Measurements from ENCODE around the gene LPGAT1.

LPGAT1 gene

DNA sequence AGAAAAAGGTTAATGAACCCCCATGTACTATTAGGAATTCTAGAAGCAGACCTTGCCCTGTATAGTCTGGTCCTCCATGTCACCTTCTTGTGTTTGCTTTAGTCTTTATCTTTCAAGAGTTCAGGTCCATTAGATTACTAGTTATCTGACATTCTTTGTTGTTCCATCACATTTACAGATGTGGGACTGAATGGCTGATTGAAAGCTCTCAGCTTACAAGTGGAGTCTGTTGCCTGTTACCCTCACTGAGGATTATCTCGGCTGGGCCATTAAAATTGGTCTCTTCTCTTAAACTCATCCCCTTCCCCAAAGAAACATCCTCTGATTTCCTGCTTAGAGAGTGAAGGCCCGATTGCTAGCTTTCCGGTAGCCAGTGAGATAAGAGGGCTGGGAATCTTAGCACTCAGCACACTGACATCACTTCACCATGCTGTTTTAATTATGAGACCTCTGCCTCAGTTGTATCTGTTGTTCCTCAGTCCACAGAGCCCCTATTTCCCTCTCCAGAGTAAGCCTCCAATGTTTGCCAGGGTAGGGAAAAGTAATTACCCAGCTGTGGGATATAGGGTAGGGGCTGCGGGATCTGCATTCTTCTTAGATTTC, 76.8 kb downstream of the LPGAT1 start:
- no peak for DNase-seq

DNA sequence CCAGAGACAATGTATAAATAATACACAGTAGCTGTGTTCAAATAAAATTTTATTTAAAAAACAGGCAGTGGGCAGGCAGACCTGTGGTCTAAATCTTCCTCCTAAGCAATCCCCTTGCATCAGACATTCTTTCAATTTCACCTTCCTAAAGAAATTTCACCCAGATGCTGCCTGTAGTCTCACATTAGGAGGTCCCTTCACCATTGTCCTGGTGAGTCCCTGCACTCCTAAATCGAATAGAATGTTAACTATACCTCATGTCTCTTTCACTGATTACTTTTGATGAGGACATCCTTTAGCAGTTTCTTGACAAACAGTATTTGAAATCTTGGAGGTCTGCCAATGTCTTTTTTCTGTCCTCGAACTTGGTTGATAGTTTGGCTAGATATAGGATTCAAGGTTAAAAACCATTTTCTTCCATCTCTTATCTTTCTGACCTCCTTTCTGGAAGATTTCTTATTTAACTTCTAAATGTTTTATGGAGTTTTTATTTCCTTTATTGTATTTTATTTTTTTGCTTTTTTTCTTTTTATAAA, 77.5 kb downstream of the LPGAT1 start:
- DNase-seq: no peak

DNA sequence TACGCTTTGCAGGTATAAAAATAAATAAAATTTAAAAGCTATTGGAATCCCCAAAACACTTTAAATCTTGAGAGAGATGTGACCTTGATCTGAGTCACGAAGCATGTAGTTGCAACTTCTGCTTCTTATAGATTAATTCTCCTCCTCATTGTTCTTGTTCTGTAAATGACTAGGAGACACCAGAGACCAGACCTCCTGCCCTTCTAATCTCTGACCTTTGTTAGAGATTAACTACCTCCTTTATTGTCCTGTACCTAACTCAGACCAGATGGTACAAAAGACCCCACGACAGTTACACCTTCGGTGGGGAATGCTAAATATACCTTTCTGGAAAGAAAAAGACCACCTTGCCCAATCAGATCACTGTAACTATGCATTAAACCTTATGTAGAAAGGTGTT, 78.2 kb downstream of the LPGAT1 start:
- no peak for DNase-seq

DNA sequence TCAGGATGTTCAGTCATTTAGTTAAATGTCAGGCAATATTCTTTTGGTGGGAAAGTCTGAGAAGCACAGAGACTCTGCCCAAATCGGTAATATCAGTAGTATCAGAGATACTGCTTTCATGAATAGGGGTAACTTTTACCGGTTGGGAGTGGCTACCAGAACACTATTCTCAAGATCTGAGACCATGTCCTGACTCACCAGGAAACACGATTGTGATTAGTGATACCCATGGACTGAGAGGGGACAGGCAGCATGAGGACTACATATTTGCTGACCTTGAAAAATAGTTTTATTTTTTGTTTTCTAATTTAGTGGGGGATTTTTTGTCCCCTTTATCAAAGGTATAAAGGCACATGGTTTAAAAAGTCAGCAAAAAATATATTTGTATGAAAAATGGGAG, 79.1 kb downstream of the LPGAT1 start:
- no peak for DNase-seq

DNA sequence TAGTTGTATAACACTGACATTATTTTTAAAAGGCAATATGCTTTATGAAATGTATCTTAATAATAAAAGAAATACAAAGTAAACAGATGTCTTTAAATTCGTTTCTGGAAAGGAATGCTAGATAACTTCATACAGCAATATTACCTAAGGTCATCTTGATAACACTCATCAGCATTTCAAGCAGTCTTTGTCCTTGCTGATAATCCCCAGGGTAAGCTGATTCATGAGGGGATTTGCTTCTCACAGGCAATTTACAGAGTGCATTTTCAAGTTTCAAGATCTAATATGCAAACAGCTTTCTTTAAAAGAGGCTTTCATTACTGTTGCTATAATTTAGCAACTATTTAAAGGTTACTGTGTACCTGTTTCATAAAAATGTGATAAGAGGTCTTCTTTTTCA, 80.0 kb downstream of the LPGAT1 start:
- DNase-seq: no peak

DNA sequence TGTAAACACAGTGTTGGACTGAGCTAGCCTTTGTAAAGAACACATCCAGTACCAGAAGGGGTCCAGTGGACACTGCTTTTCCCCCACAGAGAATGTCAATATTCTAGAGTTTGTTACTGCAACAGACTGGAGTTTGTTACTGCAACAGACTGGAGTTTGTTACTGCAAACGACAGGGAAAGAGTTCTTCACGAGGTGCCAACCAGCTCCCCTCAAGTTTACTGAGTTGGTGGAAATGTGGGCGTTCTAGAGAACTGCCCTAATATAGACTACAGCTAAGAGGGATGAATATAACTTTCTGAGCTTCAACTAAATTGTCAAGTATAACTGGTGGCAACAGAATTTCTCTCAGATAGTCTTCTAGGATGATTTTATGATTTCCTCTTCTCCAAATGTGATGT, 81.3 kb downstream of the LPGAT1 start:
- DNase-seq: no peak

DNA sequence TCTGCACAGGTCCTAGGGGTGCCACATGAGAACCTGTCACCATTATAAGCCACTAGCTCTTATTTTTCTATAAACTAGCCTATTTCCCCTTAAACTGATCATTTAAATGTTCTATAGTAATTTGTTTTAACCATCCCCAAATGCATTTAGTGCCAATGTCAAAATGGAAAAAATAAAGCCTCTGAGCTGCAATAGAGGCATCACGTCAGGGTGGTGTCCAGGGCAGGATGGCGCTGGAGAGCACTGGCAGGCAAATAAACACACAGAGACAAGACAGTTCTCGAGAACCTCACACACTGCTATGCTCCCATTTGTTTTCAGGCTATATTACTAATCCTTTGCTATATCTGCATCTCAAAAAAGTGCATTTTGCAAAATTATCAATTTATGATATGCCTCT, 81.8 kb downstream of the LPGAT1 start:
- no peak for DNase-seq

DNA sequence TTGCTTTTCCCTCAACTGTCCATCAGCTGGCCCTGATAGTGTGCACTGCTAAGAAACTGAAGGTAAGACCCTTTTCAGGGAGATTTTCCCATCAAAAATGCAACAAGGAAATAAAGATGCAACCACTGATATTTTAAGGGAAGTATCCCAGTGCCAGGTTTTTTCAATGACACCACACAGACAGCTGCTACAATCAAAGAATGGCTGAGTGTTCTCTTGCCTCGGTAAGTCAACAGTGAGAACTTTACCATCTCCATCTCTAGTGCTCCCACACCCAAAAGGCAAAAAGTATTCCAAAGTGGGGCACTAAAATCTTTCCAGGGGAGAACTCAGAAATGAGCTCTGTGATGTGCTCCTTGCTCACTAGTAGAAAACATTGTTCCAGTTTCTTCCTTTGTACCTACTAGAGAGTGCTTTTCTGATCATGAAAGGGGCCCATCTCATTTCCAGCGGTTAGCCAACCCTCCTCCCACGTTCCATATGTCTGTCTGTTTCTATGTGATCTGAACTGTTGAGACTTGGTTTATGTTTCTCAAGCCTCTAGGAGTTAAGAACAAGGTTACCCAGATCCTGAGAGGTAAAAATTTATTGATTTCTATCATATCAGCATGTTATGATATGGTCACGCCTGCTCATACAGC, 87.6 kb downstream of the LPGAT1 start:
- DNase-seq: no peak

DNA sequence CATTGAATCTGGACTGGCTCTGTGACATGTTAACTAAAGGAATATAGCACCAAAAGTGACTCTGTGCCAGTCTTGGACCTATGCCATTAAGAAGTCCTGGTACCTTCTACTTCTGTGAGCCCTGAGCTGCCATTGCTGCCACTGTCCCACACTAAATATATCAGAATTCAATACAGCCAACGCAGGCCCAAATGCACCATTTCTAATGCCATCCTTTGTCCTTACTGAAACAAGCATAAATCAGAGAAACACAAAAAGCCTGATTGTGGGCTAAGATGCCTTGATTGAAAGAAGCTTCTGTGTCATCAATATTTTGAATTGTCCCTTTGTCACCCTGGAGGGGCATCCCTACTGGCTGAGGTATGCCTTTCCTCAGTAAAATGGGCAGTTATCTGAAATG, 88.3 kb downstream of the LPGAT1 start:
- DNase-seq: no peak

DNA sequence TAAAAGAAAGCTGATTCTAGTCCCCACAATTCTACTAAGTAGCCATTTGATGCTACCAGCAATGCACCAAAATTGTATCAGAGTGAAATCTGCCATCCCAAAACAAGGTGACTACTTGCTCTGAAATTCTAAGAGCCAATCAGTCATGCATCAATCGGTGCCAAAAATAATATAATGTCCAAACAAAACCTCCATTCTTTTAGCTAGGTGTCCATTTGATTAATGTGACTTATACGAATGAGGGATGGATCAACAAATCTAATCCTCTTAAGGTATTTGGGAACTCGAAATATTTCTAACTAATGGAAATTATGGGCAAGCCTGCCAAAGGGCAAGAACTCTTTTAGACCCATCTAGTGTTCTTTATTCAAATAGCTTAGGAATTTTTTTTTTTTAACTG, 88.8 kb downstream of the LPGAT1 start:
- no peak for DNase-seq

DNA sequence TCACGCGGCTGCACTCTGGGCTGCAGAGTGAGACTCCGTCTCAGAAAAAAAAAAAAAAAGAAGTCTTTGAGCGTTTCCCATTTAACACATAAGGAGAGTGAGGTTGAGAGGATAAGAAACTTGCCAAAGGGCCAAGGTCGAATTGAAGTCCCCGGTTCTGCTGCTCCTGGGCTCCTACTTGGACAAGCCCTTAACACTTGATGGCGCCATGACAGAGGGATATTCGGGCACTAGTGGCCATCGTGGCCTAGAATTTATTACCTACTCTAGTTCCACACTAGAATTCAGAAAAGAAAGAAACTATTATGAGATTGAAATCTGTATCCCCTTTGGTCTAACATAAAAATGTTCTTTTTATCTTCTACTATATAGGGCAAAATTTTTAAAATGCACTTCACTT, 89.4 kb downstream of the LPGAT1 start:
- no peak for DNase-seq

DNA sequence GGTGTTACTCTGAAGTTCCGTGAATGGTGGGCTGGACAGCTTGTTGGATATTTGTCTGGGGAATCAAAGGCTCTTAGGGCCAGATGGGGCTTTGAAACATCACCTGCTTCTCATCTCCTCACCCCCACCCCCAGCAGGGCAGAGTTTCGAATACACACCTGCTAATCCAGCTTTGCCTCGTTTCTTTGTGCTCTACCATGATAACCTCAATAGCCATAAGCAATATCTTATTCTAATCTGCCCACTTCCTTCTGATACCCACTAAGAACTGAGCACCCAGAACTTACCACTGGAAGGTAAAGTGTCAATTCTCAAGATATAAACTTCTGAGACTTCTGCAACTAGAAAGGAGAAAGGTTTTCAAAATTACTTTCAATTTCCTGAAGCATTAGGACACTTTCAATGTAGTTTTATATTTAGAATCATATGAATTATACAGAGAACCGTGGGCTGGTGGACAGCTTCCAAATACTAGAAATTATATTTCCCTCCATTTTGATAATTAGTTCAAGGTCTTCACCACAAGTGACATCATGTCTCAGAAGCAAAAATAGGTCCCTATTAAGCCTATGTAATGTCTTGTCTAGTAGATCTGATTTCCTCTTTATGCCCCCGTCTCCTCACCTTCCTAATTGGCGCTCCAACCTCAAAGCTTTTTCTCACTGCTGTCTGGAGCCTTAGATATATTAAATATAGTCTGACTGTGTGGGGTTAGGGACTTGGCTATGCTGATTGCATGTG, 90.7 kb downstream of the LPGAT1 start:
- no peak for DNase-seq

DNA sequence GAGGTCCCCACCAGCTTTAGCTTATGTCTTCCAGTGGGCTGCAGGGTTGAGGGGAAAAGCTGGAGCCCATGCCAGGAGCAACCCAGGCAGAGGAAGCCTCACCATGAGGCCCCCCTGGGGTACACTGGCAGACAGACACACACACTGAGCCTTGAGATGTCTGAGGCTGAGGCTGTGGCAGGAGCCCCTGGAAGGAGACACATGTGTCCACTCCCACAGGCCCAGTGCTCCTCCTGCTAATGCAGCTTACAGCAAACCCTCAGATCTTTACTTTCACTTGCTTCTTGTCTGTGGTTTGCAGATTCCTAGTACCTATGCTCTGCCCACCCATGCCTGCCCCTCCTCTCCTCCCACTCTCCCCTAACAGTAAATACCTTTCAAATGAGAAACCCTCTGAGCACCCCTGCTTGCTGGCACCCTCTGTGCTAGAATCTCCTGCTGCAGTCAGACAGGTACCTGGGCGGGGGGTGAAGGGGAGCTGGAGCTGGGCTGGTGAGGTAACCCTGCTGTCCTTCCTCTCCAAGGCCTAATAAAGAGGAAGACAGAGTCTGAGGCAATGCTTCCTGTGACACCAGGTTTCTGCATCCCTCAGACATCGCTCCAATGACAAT, 91.8 kb downstream of the LPGAT1 start:
- DNase-seq: peak; percentile 17

DNA sequence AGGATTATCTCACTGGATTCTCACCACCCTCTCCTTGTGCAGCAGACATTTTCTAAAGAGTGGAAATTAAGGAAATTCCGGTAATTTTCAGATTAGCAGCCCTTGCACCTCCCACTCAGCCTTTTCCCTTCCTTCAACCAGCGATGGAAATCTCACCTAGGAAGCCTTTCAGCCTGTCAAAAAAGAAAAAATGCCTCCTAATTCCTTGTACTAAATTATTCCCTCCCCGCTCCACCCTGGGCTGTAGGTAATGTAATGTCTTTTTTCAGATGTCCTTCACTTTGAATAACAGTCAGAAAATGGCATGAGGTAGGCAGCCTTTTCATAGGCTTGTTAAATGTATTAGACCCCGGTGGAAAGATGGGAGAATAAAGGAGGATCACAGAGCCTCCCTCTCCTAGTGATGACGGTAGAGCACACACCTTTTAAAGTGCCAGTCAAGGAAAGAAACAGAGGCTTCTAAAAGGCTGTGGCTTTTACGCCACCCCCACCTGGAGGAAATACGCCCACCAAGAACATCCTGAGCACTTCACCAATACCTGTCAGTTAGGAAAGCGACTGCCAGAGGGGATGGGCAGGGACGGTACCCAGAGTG, 92.4 kb downstream of the LPGAT1 start:
- DNase-seq: no peak

DNA sequence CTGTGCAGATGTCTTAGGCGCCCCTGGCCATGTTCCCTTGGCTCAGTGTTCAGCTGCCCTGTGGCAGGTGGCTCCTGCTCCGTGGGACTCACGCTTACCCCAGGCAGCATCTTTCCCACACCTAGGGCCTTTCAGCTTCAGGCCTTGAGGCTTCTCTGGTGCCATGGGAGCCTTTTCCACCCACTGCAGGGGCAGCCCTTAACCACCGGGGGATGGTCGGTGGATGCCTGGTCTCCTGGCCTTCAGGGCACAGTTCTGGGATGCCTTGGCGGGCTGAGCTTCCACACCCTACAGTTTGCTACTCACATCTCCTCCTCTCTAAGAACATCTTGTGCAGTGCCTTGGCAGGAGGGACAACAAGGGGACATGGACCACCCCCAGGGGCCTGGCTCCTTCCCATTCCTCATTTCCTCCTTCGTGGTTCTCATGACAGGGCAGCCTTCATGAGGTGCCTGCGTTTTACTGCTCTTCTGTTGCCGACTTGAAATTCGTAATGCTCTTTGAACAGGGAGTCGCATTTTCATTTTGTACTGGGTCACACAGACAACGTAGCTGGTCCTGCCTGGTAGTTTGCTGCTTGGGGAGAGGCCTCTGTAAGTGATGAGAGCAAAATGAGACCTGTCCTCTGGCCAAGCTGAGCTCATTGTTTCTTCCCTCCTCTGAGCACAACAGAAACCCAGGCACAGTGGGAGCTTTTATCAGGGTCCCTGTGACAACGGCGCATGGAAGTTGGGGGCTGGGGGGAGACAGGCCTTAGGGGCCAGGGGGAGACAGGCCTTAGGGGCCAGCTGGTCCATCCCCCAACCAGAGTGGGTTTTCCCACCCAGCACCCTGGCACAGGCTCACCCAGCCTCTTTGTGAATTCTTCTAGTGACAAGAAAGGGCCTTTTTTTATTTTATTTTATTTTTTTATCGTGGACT, 93.2 kb downstream of the LPGAT1 start:
- no peak for DNase-seq

DNA sequence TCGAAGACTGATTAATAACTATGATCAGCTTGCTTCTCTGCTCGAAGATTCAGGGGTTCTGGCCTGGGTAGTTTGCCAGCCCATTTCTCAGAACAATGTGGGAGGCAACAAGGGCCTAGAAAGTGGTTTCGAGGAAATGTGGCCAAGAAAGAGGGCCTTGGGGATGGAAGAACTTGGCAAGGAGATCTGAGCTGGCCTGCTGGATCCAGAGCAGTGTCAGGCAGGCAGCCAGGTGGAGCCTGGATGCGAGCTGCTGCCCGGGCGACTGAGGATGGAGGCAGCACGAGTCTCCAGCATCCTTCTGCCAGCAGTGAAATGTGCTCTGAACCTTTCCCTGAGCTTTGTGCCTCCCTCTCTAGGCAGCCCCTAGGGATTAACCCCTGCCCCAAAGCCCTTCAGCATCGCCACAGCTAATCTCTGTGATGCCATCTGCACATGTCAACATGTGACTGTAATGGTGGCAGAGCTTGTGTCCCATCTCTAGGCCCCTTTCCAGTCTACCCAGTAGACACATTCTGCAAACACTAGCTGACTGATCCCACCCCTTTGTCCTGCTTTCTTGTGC, 94.1 kb downstream of the LPGAT1 start:
- no peak for DNase-seq

DNA sequence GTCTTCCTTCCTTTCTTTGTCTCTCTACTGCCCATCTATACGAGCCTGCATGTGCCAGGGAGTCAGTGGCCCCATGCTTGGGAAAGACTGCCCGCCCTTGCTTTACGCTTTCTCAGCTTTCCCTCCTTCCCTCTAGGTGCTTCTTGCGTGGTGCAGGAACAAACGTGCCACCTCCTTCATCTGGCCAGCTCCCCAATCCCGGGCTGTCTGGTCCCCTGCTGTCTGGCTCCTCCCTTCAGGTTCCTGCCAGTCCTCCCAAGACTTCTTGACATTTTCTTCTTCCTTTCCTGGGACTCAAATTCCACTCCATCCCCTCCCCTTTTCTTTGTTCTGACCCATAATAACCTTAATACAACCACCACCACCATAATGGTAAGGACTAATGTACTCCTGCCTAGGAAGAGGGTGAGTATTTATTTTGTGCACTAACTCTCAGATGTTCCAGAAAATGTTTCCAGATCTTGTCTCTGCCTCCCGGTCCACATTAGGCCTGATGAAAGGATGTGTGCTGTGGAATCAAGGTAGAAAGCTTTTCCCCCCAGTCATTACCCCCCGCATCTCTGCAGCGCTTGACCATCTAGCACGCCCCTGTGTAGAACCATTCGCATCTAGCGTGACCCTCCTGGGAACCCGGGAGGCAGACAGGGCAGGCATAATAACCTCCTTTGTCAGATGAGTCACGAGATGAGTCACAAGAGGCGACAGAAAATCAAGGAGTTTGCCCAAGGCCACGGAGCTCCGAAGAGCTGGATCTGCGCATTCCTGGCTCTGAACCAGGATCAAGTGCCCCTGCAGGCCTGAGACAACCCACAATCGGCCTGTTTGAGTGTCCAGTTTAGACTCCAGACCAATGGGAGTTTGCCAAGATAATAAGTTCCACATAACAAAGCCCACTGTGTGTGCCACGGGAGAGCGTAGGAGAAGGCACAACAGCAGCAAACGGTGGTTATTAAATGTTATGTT, 95.1 kb downstream of the LPGAT1 start:
- no peak for DNase-seq

DNA sequence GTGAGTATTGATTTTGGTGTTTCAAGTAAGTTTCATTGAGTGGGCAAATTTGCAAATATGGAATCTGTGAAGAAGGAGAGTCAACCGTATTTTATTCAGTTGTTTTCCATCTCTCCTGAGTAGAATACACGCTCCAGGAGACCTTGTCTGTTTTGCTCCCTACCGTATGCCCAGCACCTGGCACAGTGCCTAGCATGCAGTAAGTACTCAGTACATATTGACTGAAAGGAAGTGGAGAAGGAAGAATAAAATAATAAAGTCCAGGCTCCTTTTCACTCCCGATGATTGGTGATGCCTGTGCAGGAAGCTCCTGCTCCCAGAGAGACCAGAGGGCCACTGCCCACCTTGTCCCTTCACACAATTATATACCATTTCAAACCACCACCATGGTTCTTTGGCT, 95.8 kb downstream of the LPGAT1 start:
- no peak for DNase-seq

DNA sequence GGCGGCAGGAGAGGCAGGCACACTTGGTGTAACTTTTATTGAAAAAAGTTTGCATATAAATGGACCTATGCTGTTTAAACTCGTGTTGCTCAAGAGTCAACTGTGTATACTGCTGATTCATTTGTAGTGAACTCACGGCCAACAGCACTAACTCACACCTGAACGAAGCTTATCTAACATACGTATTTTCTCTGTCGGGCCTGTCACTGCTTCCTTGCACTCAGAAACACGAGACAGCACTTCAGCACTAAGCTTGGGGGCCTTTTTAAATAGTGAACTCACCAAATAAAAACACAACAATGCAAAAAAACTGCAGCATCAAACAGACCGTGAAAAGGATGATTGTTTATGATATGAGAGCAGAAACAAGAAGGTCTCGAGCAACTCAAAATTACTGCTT, 96.2 kb downstream of the LPGAT1 start:
- no peak for DNase-seq

DNA sequence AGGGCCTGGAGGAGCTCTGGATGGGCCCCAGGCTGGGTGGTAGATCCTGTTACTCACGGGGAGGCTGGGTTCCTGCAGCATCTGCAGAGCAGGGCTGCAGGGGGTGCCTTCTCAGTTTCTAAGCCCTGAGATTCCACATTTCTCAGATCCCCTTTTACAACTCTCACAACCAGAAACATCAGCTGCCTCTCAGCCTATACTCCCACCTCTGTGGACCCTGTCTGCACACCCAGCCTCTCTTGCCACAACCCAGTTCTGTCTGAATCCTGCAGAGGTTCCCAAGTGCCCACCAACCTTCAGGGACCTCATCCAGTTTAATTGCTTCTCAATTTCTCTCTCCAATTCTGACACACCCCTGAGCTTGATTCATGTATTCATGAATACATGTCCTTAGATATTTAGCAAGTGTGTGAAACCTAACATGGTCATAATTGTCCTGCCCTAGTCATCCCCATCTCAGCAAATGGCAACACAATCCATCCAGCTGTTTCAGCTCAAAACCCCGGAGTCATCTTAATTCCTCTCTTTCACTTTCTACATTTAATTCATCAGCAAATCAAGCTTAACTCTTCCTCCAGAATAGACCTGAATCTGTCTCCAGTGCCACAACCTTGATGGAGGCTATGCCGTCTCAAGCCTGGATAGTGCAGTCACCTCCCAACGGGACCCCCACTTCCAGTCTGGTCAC, 98.1 kb downstream of the LPGAT1 start:
- DNase-seq: no peak

Data from stimulated activated CD4-positive, alpha-beta T cell treated with anti-CD3 and anti-CD28 coated beads, Interleukin-4, amount 100 ng/mL, for 1 hour (primary cell).